Measurements from ENCODE around the gene SENP7. TPM values are rescaled to one million over a fixed set of nuclear protein-coding genes. Genes with fewer than 3 reads are reported as not detected.

SENP7 gene
- total and polyA plus RNA-seq, 2 experiments from 2014 or later: 5.0 to 9.0 TPM

GRCh38 chr3:101279162-101279561 lies 233.8 kb downstream of the SENP7 start:
- DNase-seq (ENCODE audit: low spot score): no peak
- H3K27ac ChIP-seq (ENCODE audit: low read depth): no peak overlapping the region
- peaks cover 20% of the 10 kb centered on the region for H3K27me3 ChIP-seq (ENCODE audit: insufficient read depth)
- H3F3A ChIP-seq (replicated peaks; ENCODE audit: low read depth): no peaks in the 10 kb centered on the region
- ATAC-seq: no peak
- Mint-ChIP-seq H3K4me1 (peaks cover 7% of the 10 kb centered on the region; the same call in 1 of the 3 replicates), H3K9me3 (no peaks in the 10 kb centered on the region), H3K4me3 (no peak overlapping the region), H3K36me3 (ENCODE audit: low read depth) (no peaks in the 10 kb centered on the region), H3K27ac (no peak overlapping the region), H3K27me3 (ENCODE audit: insufficient read depth, low read depth, poor library complexity) (peaks cover 7% of the 10 kb centered on the region)
- H2AFZ ChIP-seq: no peak overlapping the region
- H4K20me1 ChIP-seq (replicated peaks; ENCODE audit: insufficient read depth): no peaks in the 10 kb centered on the region
- no peak overlapping the region for H3K4me3 ChIP-seq
- H3K4me1 ChIP-seq (ENCODE audit: insufficient read depth): peaks cover 6% of the 10 kb centered on the region; the same call in 1 of the 2 replicates
- no peaks in the 10 kb centered on the region for H3K9me2 ChIP-seq (ENCODE audit: insufficient read depth)
- no peak overlapping the region for H3K4me2 ChIP-seq
- TF ChIP-seq ZNF331 (CRISPR knock-in tag; IDR thresholded peaks at IDR 0.05; ENCODE audit: low read depth) (no peak), CTCF (conservative IDR thresholded peaks at IDR 0.05; ENCODE audit: low read depth in 2 of 2) (no peak), JUNB (IDR thresholded peaks at IDR 0.05; ENCODE audit: unreplicated experiment) (no peak), ETS1 (IDR thresholded peaks at IDR 0.05) (no peak), REST (IDR thresholded peaks at IDR 0.05; ENCODE audit: unreplicated experiment) (no peak), ZNF462 (CRISPR knock-in tag; IDR thresholded peaks at IDR 0.05) (no peak), STAT1 (IDR thresholded peaks at IDR 0.05; ENCODE audit: unreplicated experiment) (no peak), EZH2 (IDR thresholded peaks at IDR 0.05; ENCODE audit: low read depth, unreplicated experiment) (no peak), POLR2AphosphoS5 (IDR thresholded peaks at IDR 0.05; ENCODE audit: low read depth) (no peak), NANOG (IDR thresholded peaks at IDR 0.05; ENCODE audit: borderline replicate concordance) (no peak), EZH2phosphoT487 (IDR thresholded peaks at IDR 0.05; ENCODE audit: unreplicated experiment) (no peak)
- H3K36me3 ChIP-seq (ENCODE audit: insufficient read depth): no peaks in the 10 kb centered on the region
- H3K79me2 ChIP-seq (replicated peaks; ENCODE audit: insufficient read depth): no peaks in the 10 kb centered on the region
